ENCODE measurements around the gene SPRR3.

DNA sequence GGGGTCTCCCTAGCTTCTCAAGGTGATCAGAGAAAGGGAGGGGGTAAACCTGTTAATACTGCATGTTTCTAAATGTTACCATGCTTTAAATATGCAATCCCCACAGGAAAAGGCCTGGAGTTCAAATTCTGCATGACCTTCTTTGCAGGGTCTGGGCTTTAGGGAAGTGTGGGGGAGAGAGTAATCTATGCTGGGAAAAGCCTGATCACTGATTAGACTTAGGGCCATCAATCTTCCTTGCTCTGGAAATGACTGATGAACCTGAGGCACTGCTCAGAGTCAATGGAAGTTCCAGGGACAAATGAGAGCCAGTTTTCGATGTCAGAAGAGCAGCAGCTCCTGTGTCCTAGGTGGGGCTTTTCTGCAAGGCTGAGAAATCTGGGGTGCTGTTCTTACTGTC, 20.9 kb upstream of the SPRR3 start:
- TF ChIP-seq, protein P1, sequence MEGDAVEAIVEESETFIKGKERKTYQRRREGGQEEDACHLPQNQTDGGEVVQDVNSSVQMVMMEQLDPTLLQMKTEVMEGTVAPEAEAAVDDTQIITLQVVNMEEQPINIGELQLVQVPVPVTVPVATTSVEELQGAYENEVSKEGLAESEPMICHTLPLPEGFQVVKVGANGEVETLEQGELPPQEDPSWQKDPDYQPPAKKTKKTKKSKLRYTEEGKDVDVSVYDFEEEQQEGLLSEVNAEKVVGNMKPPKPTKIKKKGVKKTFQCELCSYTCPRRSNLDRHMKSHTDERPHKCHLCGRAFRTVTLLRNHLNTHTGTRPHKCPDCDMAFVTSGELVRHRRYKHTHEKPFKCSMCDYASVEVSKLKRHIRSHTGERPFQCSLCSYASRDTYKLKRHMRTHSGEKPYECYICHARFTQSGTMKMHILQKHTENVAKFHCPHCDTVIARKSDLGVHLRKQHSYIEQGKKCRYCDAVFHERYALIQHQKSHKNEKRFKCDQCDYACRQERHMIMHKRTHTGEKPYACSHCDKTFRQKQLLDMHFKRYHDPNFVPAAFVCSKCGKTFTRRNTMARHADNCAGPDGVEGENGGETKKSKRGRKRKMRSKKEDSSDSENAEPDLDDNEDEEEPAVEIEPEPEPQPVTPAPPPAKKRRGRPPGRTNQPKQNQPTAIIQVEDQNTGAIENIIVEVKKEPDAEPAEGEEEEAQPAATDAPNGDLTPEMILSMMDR (IDR thresholded peaks at IDR 0.05) = no peak
- no peak for TF ChIP-seq POLR2A (IDR thresholded peaks at IDR 0.05)

Data from lower leg skin (tissue), 3 donors.